Measurements from ENCODE around the gene NABP2.

GRCh38 chr12:56204275-56204674 is 19.9 kb upstream of the NABP2 start:
- no peak for TF ChIP-seq CTCF (conservative IDR thresholded peaks at IDR 0.05)
- no peak for TF ChIP-seq EZH2 (IDR thresholded peaks at IDR 0.05; ENCODE audit: low read depth)
